Chondrocyte (in vitro differentiated cells): ENCODE results near the gene EGFR. TPM values are rescaled to one million over a fixed set of nuclear protein-coding genes. Genes with fewer than 3 reads are reported as not detected.

ENCODE experiments used
- DNase-seq: peaks from one replicate; pipeline ENCODE4 v3.0.0; 2021; ENCODE audit warnings: mixed read lengths, low spot score
- H3K27ac Mint-ChIP-seq: one replicate; pipeline ENCODE4 v1.8.0; 2021; ENCODE audit warnings: mild to moderate bottlenecking, moderate library complexity, mixed read lengths; ENCODE audit not compliant: unreplicated experiment
- H3K27me3 Mint-ChIP-seq: 2 replicates; pipeline ENCODE4 v1.8.0; 2021; ENCODE audit warnings: low read depth, mixed read lengths
- H3K36me3 Mint-ChIP-seq: 2 replicates; pipeline ENCODE4 v1.8.0; 2021; ENCODE audit warnings: low read depth, mixed read lengths
- H3K4me1 Mint-ChIP-seq: 2 replicates; pipeline ENCODE4 v1.8.0; 2021; ENCODE audit warnings: low read depth, mild to moderate bottlenecking, mixed read lengths
- H3K4me3 Mint-ChIP-seq: one replicate; pipeline ENCODE4 v1.8.0; 2021; ENCODE audit warnings: mild to moderate bottlenecking, moderate library complexity, mixed read lengths; ENCODE audit not compliant: unreplicated experiment
- H3K9me3 Mint-ChIP-seq: 2 replicates; pipeline ENCODE4 v1.8.0; 2021; ENCODE audit warnings: low read depth, mixed read lengths
- CTCF ChIP-seq: fragments of 200-600 bp; sonication (generic); IDR thresholded peaks from 2 replicates; pipeline ENCODE4 v1.5.0; 2021; ENCODE audit warnings: antibody characterized with exemption, mild to moderate bottlenecking, moderate library complexity
- total RNA-seq: library from RNA; stranded (reverse); gene quantifications from 3 replicates; pipeline ENCODE4 v1.2.1, GENCODE V29; 2021

Gene EGFR
- total RNA-seq, 1 donor from 2014 or later = 25.5 TPM

- no peak for DNase-seq
- TF ChIP-seq CTCF = no peak
- no peak overlapping the region for H3K27ac Mint-ChIP-seq
- peaks cover 9% of the 10 kb centered on the region for H3K36me3 Mint-ChIP-seq
- peaks cover 5% of the 10 kb centered on the region for H3K4me1 Mint-ChIP-seq
- H3K27me3 Mint-ChIP-seq = no peaks in the 10 kb centered on the region
- no peak overlapping the region for H3K4me3 Mint-ChIP-seq
- H3K9me3 Mint-ChIP-seq = peaks cover 26% of the 10 kb centered on the region
These were observed 206.0 kb downstream of the EGFR start for GRCh38 chr7:55224810-55225209.

GRCh38 chr7:55230014-55230413 is 211.2 kb downstream of the EGFR start:
- peaks cover 33% of the 10 kb centered on the region for H3K9me3 Mint-ChIP-seq
- peaks cover 2% of the 10 kb centered on the region for H3K27me3 Mint-ChIP-seq
- no peak for DNase-seq
- H3K27ac Mint-ChIP-seq = no peak overlapping the region
- H3K4me1 Mint-ChIP-seq = peaks cover 5% of the 10 kb centered on the region
- peaks cover 12% of the 10 kb centered on the region for H3K36me3 Mint-ChIP-seq
- TF ChIP-seq CTCF = no peak
- no peak overlapping the region for H3K4me3 Mint-ChIP-seq

- DNase-seq = no peak
- Mint-ChIP-seq H3K36me3 (peaks cover 11% of the 10 kb centered on the region), H3K9me3 (peaks cover 28% of the 10 kb centered on the region)
These were observed 213.0 kb downstream of the EGFR start for GRCh38 chr7:55231736-55232280.

GRCh38 chr7:55233001-55233400 is 214.2 kb downstream of the EGFR start:
- no peak for DNase-seq
- TF ChIP-seq CTCF = no peak
- peaks cover 5% of the 10 kb centered on the region for H3K4me1 Mint-ChIP-seq
- peaks cover 21% of the 10 kb centered on the region for H3K9me3 Mint-ChIP-seq
- H3K4me3 Mint-ChIP-seq = no peak overlapping the region
- peaks cover 11% of the 10 kb centered on the region for H3K36me3 Mint-ChIP-seq
- no peak overlapping the region for H3K27ac Mint-ChIP-seq
- H3K27me3 Mint-ChIP-seq = peaks cover 8% of the 10 kb centered on the region

More at GRCh38 chr7:55231736-55232280, 213.0 kb downstream of the EGFR start:
- Mint-ChIP-seq H3K4me1 (peaks cover 5% of the 10 kb centered on the region), H3K27me3 (peaks cover 8% of the 10 kb centered on the region), H3K27ac (no peak overlapping the region), H3K4me3 (no peak overlapping the region)
- TF ChIP-seq CTCF = no peak

GRCh38 chr7:55234408-55234807 is 215.6 kb downstream of the EGFR start:
- no peak for DNase-seq
- Mint-ChIP-seq H3K4me3 (no peak overlapping the region), H3K9me3 (peaks cover 11% of the 10 kb centered on the region), H3K36me3 (peaks cover 6% of the 10 kb centered on the region), H3K27me3 (peaks cover 8% of the 10 kb centered on the region), H3K27ac (no peak overlapping the region), H3K4me1 (peaks cover under 1% of the 10 kb centered on the region)
- no peak for TF ChIP-seq CTCF
